Muscle of leg (tissue), 16 donors: Measurements from ENCODE around the gene PTER. TPM values are rescaled to one million over a fixed set of nuclear protein-coding genes. Genes with fewer than 3 reads are reported as not detected.

Experiments
- DNase-seq: peaks from one replicate; pipeline ENCODE4 v3.0.0; 2013
- H3K27ac ChIP-seq: one replicate; pipeline ENCODE4 v1.5.1; 2013; ENCODE audit warnings: mild to moderate bottlenecking, low read length, control low read depth
- H3K27me3 ChIP-seq: one replicate; pipeline ENCODE4 v1.6.1; 2013; ENCODE audit warnings: low read length; ENCODE audit not compliant: control insufficient read depth, insufficient read depth
- H3K36me3 ChIP-seq: one replicate; pipeline ENCODE4 v1.6.1; 2013; ENCODE audit warnings: low read length; ENCODE audit not compliant: control insufficient read depth, insufficient read depth
- H3K4me1 ChIP-seq: one replicate; pipeline ENCODE4 v1.6.1; 2013; ENCODE audit warnings: low read length; ENCODE audit not compliant: control insufficient read depth, insufficient read depth
- H3K4me3 ChIP-seq: one replicate; pipeline ENCODE4 v1.5.1; 2013; ENCODE audit warnings: low read length, control low read depth
- H3K9me3 ChIP-seq: replicated peaks from 2 replicates; pipeline ENCODE4 v1.6.1; 2013; ENCODE audit warnings: low read depth, low read length; ENCODE audit not compliant: control insufficient read depth
- whole genome bisulfite sequencing: methylation state at CpG from one replicate; pipeline ENCODE4 v1.1.5; 2013; ENCODE audit warnings: missing lambda C conversion rate; ENCODE audit not compliant: insufficient coverage; 5-methylcytosine and 5-hydroxymethylcytosine counted together
- long read RNA-seq, 11 donors: transcript quantifications; one replicate each; lab custom pipeline, GENCODE V29; 2026
- polyA plus RNA-seq, 8 donors: library from polyadenylated mRNA; unstranded; fragments of 120-200 nt; gene quantifications; one replicate each; pipeline versions ENCODE4 v1.2.1 to v1.2.3, GENCODE V29; 2013; ENCODE audit warnings: inconsistent platforms in 1 of 8, low replicate concordance in 1 of 8; ENCODE audit not compliant: insufficient read length in 8 of 8, insufficient read depth in 1 of 8
- total RNA-seq: library from RNA; stranded (reverse); fragments of 120-200 nt; gene quantifications from one replicate; pipeline ENCODE4 v1.2.4, GENCODE V29; 2013

The PTER gene, protein sequence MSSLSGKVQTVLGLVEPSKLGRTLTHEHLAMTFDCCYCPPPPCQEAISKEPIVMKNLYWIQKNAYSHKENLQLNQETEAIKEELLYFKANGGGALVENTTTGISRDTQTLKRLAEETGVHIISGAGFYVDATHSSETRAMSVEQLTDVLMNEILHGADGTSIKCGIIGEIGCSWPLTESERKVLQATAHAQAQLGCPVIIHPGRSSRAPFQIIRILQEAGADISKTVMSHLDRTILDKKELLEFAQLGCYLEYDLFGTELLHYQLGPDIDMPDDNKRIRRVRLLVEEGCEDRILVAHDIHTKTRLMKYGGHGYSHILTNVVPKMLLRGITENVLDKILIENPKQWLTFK
- 7.3 TPM for total RNA-seq
- 1 to 10 TPM; 5.6 to 8.2 (median 6.6) TPM for polyA plus RNA-seq
- long read RNA-seq, donor 1, partial matches to known transcripts, result 36 of 36 reads
- long read RNA-seq, donor 1, other reads (novel, unspliced or antisense), result 0 of 36 reads
- long read RNA-seq, donor 2, result 0 reads
- long read RNA-seq, donor 3, partial matches to known transcripts, result 0 of 3 reads
- long read RNA-seq, donor 3, other reads (novel, unspliced or antisense), result 0 of 3 reads
- long read RNA-seq, donor 4, result 0 reads
- long read RNA-seq, donor 5, partial matches to known transcripts, result 0 of 2 reads
- long read RNA-seq, donor 5, other reads (novel, unspliced or antisense), result 0 of 2 reads
- long read RNA-seq, donor 6, partial matches to known transcripts, result 0 of 3 reads
- long read RNA-seq, donor 6, other reads (novel, unspliced or antisense), result 0 of 3 reads
- long read RNA-seq, donor 7, partial matches to known transcripts, result 0 of 1 reads
- long read RNA-seq, donor 7, other reads (novel, unspliced or antisense), result 0 of 1 reads
- long read RNA-seq, donor 8, result 0 reads
- long read RNA-seq, donor 9, result 0 reads
- long read RNA-seq, donor 10, partial matches to known transcripts, result 0 of 2 reads
- long read RNA-seq, donor 10, other reads (novel, unspliced or antisense), result 0 of 2 reads
- long read RNA-seq, donor 11, partial matches to known transcripts, result 0 of 1 reads
- long read RNA-seq, donor 11, other reads (novel, unspliced or antisense), result 0 of 1 reads

DNA sequence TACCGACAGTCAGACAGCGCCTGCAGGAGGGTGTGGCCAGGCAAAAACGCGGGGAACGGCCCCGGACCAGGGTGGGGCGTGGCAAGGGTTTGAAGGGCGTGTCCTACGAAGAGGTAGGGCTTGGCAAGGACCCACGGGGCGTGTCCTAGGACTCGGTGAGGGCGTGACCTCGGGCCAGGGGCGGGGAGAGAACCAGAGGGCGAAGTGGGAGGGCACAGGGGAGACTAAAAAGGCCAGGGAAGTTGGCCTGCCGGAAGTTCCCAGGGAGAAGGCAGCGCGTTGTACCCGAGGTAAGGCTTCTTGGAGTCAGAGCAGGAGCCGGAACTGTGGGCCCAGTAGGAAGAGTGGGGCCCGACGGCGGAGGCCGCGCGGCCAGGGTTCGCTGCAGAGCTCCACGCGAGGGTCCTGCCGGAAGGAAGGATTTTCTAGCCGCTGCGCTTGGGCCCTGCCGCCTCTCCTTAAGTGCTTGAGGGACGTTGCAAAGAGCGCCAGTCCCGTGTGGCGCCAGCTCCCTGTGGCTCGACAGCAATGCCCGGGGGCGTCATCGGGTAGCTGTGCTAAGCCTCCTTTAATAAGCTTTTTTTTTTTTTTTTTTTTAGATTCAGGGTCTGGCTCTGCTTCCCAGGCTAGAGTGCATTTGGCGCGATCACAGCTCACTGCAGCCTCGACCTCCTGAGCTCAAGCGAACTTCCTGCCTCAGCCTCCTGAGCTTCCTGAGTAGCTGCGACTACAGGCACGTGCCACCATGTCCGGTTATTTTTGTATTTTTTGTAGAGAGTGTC is at the start of gene PTER:
TSS of gene PTER (plus strand) at position 253 of the 782 bp plus-strand sequence. CDS start 47,375 bp downstream, outside the sequence.
- 5% methylated on average over 44 of the region's 49 CpGs for WGBS
- H3K27me3 ChIP-seq, result peaks cover 4% of the 10 kb centered on the region
- H3K4me1 ChIP-seq, result peaks cover 14% of the 10 kb centered on the region
- H3K27ac ChIP-seq, result peak within 1 kb of the TSS; percentile 74
- H3K4me3 ChIP-seq, result peak within 1 kb of the TSS; percentile 63
- peak; percentile 91 for DNase-seq
- no peaks in the 10 kb centered on the region for H3K36me3 ChIP-seq
- no peaks in the 10 kb centered on the region for H3K9me3 ChIP-seq

DNA sequence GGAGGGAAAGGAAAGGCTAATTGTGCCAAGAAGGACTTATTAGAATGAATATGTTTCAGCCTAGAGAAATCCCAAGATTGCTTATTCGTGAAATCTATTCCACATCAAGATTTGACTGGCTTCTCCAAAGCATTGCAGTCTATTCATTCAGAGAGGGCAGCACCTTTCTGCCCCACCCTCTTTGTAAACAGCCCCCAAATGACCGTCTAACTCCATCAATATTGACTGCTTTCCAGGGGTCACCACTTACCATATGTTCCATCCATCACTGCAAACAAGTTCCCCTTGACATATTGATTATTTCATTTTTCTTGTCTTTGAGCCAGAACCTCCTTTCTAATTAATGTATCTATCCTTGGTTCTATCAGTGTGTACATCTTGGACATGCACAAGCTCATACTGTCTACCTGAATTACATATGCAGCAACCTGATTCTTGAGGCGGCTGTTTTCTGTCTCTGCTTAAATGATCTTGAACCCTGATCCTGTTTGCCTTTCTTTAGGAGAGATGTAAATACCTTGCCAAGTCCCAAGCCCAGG is 44.2 kb upstream of the PTER start:
- Histone ChIP-seq H3K36me3 (no peaks in the 10 kb centered on the region), H3K9me3 (no peaks in the 10 kb centered on the region), H3K4me1 (no peaks in the 10 kb centered on the region), H3K27ac (no peak overlapping the region), H3K27me3 (no peaks in the 10 kb centered on the region), H3K4me3 (no peak overlapping the region)
- WGBS, result 49% methylated on average over 2 of the region's 3 CpGs
- DNase-seq, result no peak

DNA sequence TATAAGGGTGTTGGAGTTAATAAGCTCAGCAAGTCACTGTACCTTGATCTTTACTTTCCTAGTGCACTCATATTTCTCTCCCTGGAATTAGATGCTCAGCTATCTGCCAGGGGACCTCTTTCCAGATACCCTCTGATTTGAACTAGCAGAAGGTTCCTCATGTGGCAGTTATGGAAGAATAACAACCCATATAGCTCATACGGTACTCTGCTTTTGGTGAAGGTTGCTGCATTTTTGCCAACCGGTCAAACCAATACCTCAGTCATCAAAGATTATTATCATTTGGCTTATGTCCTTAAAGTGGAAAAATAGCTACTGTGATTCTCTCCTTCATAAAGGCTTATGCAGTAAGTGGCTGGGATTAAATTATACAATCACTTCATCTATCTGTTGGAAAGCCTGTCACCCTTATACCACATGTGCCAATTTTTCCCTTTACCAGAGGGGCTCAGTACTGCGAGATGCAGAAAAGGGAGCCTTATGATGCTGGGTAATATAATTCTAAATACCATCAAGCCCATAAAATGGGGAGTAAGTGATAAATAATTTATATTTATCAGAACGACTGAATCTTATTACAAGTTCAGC is 43.4 kb upstream of the PTER start:
- Histone ChIP-seq H3K4me3 (no peak overlapping the region), H3K27me3 (no peaks in the 10 kb centered on the region), H3K27ac (no peak overlapping the region), H3K9me3 (no peaks in the 10 kb centered on the region), H3K36me3 (no peaks in the 10 kb centered on the region), H3K4me1 (no peaks in the 10 kb centered on the region)
- DNase-seq, result no peak
- no CpG with 5 or more reads among the region's 4 CpGs for WGBS

DNA sequence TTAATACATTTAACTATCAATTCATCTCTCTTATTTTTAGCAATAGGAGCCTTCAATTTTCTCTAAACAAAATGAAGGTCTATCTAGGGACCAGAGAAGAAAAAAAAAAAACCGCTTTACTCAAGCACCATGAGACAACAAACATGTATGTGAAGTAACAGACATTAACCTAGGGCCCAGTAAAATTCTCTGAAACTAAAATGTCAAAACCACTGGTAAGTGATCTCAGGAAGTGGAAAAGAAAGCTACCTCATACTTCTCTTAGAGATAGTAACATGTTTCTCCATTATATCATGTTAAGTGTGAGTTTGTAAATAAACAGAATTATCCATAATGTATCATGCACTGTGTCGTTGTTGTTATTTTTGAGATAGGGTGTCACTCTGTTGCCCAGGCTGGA is 35.4 kb upstream of the PTER start:
- no CpG with 5 or more reads among the region's 2 CpGs for WGBS
- DNase-seq, result no peak
- Histone ChIP-seq H3K9me3 (no peaks in the 10 kb centered on the region), H3K27me3 (no peaks in the 10 kb centered on the region), H3K4me3 (no peak overlapping the region), H3K27ac (no peak overlapping the region), H3K36me3 (no peaks in the 10 kb centered on the region), H3K4me1 (no peaks in the 10 kb centered on the region)

DNA sequence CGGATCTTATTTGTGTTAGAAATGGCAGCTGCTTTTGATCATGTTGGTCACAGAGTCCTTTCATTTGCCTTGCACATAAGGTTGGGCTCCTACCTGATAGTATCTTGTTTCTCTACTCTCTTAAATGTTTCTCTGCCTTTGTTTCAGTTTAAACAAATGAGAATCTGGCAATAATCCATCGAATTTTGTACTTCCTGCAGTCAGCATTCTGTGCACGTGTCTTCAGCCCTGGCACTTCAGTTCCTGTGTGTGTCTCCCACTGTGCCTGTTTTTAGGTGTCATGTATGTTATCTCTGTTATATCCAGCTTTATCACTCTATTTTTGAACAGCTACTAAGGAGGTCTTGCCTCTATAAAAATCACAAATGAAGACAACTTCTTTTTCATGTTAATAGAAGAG is 28.4 kb upstream of the PTER start:
- H3K36me3 ChIP-seq, result no peaks in the 10 kb centered on the region
- no peaks in the 10 kb centered on the region for H3K4me1 ChIP-seq
- no peaks in the 10 kb centered on the region for H3K9me3 ChIP-seq
- no peak for DNase-seq
- no peaks in the 10 kb centered on the region for H3K27me3 ChIP-seq
- WGBS, result 0% methylated on average over 1 of the region's 3 CpGs
- H3K27ac ChIP-seq, result no peak overlapping the region
- H3K4me3 ChIP-seq, result no peak overlapping the region

DNA sequence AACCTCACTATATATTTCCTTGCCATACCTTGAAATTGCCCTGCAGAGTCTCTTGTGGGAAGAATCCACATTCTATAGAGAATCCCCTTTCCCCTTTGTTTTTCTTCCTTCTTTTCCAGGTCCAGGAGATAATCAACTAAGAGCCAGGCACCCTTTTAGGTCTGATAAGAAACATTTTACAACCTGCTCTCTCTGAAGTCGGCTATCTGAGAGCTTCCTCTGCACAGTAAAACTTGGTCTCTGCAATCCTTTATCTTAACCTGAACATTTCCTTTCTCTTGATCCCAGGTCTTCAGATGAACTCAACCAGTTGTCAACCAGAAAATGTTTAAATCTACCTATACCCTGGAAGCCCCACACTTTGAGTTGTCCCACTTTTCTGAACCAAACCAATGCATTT is 19.5 kb upstream of the PTER start:
- 0% methylated on average over 1 of the region's 1 CpG for WGBS
- no peaks in the 10 kb centered on the region for H3K27me3 ChIP-seq
- no peak for DNase-seq
- H3K27ac ChIP-seq, result no peak overlapping the region
- H3K4me3 ChIP-seq, result no peak overlapping the region
- no peaks in the 10 kb centered on the region for H3K4me1 ChIP-seq
- H3K36me3 ChIP-seq, result no peaks in the 10 kb centered on the region
- no peaks in the 10 kb centered on the region for H3K9me3 ChIP-seq

DNA sequence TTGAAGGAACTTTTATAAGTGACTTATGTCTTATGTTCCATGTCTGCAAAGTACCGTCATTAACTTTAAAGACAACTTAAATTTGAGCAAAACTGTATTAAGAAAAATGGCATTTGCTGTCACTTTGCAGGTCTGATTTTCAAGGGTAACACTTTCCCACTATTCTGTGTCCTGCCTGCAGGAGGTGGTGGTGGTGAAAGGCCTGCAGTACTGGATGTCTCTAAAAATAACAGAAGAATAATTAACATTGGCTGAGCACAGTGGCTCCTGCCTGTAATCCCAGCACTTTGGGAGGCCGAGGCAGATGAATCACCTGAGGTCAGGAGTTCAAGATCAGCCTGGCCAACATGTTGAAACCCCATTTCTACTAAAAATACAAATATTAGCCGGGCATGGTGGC is 13.2 kb upstream of the PTER start:
- WGBS, result no CpG with 5 or more reads among the region's 3 CpGs

DNA sequence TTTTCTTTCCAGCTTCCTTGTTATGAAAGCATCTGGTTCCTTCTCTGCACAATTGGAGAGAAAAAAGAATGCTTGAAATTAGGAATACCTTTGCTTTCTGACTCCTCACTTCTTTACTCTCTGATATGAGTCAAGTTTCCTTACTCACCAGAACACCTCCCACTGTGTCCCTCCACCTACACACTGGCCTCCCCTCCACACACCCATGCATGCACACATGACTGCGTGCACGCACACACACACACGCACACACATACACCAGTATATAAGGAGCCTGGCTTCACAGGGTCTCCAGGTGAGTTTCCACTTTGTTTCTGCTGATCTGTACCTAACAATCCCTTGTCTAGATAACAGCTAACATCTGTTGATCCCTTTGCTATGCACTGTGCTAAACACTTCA is 11.4 kb upstream of the PTER start:
- Histone ChIP-seq H3K4me3 (no peak overlapping the region), H3K4me1 (no peaks in the 10 kb centered on the region), H3K27ac (no peak overlapping the region), H3K27me3 (no peaks in the 10 kb centered on the region), H3K9me3 (no peaks in the 10 kb centered on the region), H3K36me3 (no peaks in the 10 kb centered on the region)
- DNase-seq, result no peak
- WGBS, result 87% methylated on average over 3 of the region's 3 CpGs

More for the DNA sequence above, 13.2 kb upstream of the PTER start:
- Histone ChIP-seq H3K9me3 (no peaks in the 10 kb centered on the region), H3K27ac (no peak overlapping the region), H3K27me3 (no peaks in the 10 kb centered on the region), H3K4me1 (no peaks in the 10 kb centered on the region), H3K4me3 (no peak overlapping the region), H3K36me3 (no peaks in the 10 kb centered on the region)
- no peak for DNase-seq

DNA sequence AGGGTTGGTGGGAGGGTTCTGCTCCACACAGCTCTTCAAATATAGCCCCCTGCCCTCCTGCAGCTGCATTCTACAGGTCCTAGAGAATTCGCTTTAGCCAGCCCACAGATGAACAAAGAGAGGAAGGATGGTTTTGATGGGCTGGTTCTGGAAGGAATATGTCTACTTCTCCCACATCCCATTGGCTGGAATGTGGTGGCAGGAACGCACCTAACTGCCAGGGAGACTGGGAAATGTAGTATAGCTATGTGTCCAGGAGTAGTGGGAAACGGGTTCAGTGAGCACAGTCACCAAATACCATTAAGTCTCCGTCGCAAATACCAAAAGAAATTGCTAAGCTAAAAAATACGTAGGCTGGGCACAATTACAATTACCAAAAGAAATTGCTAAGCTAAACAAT is 7.3 kb upstream of the PTER start:
- H3K36me3 ChIP-seq, result no peaks in the 10 kb centered on the region
- no peak overlapping the region for H3K4me3 ChIP-seq
- no peak for DNase-seq
- H3K9me3 ChIP-seq, result no peaks in the 10 kb centered on the region
- no peaks in the 10 kb centered on the region for H3K27me3 ChIP-seq
- no peaks in the 10 kb centered on the region for H3K4me1 ChIP-seq
- WGBS, result 86% methylated on average over 1 of the region's 6 CpGs
- H3K27ac ChIP-seq, result no peak overlapping the region
